22Rv1 (cell line): ENCODE data around the gene IBTK.

Experiments
- H3K27ac ChIP-seq: fragments of 450-650 bp; 2 replicates; pipeline ENCODE4 v1.5.1; 2017
- ZFX ChIP-seq: fragments of 450-650 bp; IDR thresholded peaks from 2 replicates; pipeline ENCODE4 v1.6.1; 2017; ENCODE audit warnings: antibody characterized with exemption, borderline replicate concordance
- TF ChIP-seq, protein P1 (sequence below): fragments of 450-650 bp; IDR thresholded peaks from 2 replicates; pipeline ENCODE4 v1.5.1; 2017; ENCODE audit warnings: mild to moderate bottlenecking

The IBTK gene

DNA sequence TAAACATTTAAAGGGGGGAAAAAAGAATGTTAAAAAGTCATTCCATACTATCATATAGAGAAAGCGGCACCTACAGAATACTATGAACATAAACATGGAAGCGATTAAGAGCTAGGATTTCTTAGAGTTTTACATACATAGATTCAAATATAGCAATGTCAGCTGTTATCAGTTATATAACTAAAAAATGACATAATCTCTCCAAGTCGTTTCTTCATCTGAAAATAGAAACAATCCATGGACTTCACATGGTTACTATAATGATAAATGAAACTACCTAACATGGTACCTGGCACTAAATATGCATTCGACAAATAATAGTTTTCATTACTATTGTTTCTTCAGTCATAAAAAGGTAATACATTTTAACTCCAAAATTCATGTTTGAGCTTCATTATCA lies 3.7 kb downstream of the IBTK start:
- TF ChIP-seq, protein P1, sequence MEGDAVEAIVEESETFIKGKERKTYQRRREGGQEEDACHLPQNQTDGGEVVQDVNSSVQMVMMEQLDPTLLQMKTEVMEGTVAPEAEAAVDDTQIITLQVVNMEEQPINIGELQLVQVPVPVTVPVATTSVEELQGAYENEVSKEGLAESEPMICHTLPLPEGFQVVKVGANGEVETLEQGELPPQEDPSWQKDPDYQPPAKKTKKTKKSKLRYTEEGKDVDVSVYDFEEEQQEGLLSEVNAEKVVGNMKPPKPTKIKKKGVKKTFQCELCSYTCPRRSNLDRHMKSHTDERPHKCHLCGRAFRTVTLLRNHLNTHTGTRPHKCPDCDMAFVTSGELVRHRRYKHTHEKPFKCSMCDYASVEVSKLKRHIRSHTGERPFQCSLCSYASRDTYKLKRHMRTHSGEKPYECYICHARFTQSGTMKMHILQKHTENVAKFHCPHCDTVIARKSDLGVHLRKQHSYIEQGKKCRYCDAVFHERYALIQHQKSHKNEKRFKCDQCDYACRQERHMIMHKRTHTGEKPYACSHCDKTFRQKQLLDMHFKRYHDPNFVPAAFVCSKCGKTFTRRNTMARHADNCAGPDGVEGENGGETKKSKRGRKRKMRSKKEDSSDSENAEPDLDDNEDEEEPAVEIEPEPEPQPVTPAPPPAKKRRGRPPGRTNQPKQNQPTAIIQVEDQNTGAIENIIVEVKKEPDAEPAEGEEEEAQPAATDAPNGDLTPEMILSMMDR: no peak
- TF ChIP-seq ZFX: no peak
- H3K27ac ChIP-seq: no peak overlapping the region

DNA sequence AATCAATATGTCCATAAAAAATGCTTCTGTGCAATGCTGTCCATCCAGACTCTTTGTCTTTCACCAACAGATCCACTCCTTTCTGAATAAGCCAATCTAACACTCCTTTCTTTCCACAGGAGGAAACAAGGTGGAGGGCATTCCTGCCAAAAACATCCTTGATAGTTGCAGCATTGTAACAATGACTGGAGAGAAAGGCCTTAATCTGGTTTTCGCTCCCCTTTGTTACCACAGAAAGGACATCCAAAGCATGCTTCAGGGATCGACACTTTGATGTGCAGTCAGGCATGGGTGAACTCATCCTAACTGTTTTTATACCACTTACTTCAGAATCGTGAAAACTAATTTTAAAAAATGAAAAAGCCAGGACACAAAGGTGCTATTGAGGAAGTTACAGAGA lies 7.4 kb downstream of the IBTK start:
- TF ChIP-seq ZFX: no peak
- TF ChIP-seq, protein P1: no peak

DNA sequence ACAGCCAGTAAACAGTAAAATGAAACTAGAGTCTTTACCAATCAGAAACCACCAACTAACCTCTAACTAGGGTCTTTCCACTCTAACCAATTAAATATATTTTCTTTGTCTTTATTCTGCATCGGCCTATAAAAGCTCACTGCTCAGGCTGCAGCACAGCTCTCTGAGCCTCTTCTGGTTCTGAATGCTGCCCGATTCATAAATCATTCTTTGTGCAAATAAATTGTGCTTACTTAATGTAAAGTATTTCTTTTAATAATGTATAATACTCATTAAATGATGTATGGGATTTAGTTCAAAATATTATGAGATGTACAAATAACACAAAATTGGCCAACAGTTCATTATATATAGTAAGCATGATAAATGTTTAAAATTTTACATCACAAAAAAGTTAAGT lies 7.9 kb downstream of the IBTK start:
- TF ChIP-seq ZFX: no peak
- TF ChIP-seq, protein P1: no peak
- no peak overlapping the region for H3K27ac ChIP-seq

More for the DNA sequence above, 7.4 kb downstream of the IBTK start:
- no peak overlapping the region for H3K27ac ChIP-seq

DNA sequence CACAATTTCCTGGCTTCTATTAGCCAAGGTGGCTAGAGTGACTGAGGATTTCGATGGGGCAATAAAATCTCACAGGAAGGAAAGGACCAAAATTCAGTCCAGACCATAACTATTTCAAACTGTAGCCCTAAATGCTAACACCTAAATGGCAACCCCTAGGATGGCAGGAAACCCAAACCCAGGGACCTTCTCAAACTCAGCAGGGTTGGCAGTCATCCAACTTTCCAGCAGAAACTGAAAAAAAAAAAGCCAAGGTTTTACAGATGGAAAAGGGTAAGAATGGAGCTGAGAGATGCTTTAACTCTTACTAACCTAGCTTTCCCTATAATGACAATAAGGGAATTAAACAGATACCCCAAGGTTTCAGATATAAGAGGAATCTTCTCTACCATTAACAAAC lies 10.5 kb downstream of the IBTK start:
- TF ChIP-seq, protein P1: no peak
- no peak for TF ChIP-seq ZFX
- no peak overlapping the region for H3K27ac ChIP-seq

DNA sequence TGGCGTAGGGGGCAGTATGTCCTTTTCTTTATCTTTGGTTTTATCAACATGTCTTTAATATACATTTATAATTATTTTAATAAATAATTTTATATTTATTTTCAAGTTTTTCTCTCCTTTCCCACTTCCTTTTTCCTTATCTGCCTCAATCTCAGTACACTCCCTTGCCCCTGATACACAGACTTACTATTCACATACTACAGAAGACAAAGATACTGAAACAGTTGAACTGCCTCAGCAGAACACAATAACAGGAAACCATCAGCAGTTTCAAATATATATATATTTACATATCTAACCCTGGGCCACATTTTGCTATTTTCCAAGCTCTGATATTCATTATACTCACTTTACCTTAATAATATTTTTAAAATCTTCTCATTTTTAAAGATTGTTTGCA lies 19.8 kb downstream of the IBTK start:
- TF ChIP-seq, protein P1: no peak
- TF ChIP-seq ZFX: no peak
- no peak overlapping the region for H3K27ac ChIP-seq

DNA sequence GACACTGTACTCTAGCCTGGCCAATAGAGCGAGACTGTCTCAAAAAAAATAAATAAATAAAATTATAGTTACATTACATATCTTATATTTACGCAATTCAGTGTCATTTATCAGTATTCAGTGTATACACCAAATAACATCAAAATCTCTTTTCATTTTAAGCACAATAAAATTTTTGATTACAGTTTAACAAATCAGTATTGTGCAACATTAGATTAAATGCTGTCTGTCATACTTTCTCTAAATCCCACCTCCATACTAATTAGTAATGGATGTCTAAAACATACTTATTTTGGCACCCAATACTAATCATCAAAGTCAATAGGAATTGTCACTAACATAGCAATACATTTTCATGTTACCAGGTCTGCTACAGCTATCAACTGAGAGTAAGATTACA lies 27.4 kb downstream of the IBTK start:
- no peak overlapping the region for H3K27ac ChIP-seq
- TF ChIP-seq ZFX: no peak
- TF ChIP-seq, protein P1: no peak

DNA sequence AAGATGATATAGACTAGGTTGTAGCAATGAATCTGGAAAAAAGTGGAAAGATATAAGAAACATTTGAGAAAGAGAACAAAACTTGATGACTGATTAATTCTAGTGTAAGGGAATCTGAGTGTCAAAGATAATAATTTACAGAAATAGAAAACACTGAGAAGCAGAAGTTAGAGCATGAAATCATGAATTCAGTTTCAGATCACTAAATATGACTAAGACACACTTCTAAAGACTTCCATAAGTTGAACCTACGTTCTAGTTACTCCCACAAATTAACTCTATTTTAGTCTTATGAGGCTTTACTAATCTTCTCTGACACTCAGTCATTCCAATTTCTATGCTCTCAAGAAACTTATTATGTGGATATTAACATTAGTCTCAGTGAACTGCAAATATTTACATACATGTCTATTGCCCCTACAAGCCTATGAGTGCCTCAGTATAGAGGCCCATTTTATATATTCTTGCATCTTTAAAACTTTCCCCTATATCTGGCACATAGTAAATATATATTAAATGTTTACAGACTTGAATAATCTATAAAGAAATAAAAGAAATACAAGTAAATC lies 30.4 kb downstream of the IBTK start:
- TF ChIP-seq ZFX: no peak
- TF ChIP-seq, protein P1: no peak
- H3K27ac ChIP-seq: no peak overlapping the region
